SH-SY5Y (cell line): ENCODE data around the gene LINC00632.

Experiments
- GATA2 ChIP-seq: IDR thresholded peaks from 2 replicates; pipeline ENCODE4 v1.6.1; 2011; ENCODE audit warnings: mild to moderate bottlenecking, low read depth, low read length
- GATA3 ChIP-seq: IDR thresholded peaks from 2 replicates; pipeline ENCODE4 v1.6.1; 2011; ENCODE audit warnings: low read depth, mild to moderate bottlenecking, low read length, moderate library complexity

DNA sequence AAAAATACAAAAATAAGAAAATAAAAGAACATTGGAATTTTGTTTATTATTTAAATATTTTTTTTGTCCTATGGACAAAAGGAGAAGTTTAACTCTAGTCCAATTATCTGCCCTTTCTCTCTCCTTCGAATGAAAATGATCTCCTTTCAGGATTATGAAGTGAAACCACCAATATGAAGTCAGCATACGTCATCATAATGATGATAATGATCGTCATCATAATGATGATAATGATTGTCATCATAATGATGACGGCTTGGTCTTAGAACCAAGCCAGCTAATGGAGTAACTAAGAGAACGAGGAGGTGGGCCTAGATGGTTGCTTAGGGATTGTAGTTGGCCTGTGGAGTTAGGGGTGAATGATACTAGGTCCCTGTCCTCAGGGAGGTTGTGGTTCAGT, 21.9 kb upstream of the LINC00632 start:
- TF ChIP-seq GATA2 (no peak), GATA3 (no peak)
